Ovary (tissue), 3 donors: ENCODE data around the gene RB1.

Experiments
- POLR2A ChIP-seq: fragments of 450-650 bp; IDR thresholded peaks from one replicate; pipeline ENCODE4 v1.6.1; 2017; ENCODE audit warnings: antibody characterized with exemption, mild to moderate bottlenecking, moderate library complexity
- TF ChIP-seq, protein P1 (sequence below), 3 donors: fragments of 450-650 bp in 2 of 3; fragments of 200-600 bp in 1 of 3; IDR thresholded peaks; one replicate each; pipeline versions ENCODE4 v1.5.1 to v1.8.0; 2016 to 2022; ENCODE audit warnings: antibody characterized with exemption in 3 of 3, mild to moderate bottlenecking in 1 of 3
- donor health status: DM: no; HTN: no; CAD: no.

DNA sequence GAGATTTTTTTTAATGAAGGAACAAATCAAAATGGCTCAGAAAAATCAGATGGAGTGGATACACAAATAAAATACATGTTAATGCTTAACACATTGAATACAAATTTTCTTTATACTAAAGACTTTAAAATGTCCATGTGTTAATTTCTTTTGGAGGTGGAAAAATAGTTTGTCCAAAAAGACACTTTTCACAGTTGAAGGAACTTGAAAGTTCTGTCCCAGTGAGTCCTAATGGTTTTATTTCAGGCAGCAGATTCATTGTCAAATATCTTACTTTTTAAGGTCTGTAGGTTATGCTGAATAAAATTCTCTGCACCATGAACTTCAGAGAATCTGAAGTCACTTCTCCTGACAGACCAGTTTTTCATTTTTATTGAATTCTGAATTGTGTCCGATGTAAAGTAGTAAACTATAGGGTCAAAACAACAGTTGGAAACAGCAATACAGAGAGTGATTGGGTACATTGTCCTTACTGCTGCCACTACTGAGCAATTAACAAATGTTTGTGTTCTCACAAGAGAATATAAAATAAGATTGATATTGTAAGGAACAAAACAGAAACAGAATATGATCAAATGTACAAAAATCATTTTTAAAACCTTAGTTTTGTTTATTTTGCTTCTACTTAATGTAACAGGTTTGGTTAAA lies 107.7 kb downstream of the RB1 start:
- TF ChIP-seq, protein P1, sequence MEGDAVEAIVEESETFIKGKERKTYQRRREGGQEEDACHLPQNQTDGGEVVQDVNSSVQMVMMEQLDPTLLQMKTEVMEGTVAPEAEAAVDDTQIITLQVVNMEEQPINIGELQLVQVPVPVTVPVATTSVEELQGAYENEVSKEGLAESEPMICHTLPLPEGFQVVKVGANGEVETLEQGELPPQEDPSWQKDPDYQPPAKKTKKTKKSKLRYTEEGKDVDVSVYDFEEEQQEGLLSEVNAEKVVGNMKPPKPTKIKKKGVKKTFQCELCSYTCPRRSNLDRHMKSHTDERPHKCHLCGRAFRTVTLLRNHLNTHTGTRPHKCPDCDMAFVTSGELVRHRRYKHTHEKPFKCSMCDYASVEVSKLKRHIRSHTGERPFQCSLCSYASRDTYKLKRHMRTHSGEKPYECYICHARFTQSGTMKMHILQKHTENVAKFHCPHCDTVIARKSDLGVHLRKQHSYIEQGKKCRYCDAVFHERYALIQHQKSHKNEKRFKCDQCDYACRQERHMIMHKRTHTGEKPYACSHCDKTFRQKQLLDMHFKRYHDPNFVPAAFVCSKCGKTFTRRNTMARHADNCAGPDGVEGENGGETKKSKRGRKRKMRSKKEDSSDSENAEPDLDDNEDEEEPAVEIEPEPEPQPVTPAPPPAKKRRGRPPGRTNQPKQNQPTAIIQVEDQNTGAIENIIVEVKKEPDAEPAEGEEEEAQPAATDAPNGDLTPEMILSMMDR (IDR thresholded peaks at IDR 0.05) = no peak
- TF ChIP-seq POLR2A = no peak
